Fibroblast of lung (primary cell): ENCODE results near the gene SDS. TPM values are rescaled to one million over a fixed set of nuclear protein-coding genes. Genes with fewer than 3 reads are reported as not detected.

Experiments used
- DNase-seq, 2 donors: peaks; one replicate each; pipeline versions ENCODE4 v3.0.0 to v3.0.0-alpha.2; 2010; ENCODE audit warnings: low read depth in 2 of 2
- H2AFZ ChIP-seq: 2 replicates; pipeline ENCODE4 v1.5.1; 2012; ENCODE audit warnings: low read length, control low read depth, inconsistent platforms
- H3K27ac ChIP-seq: 2 replicates; pipeline ENCODE4 v1.5.1; 2011; ENCODE audit warnings: low read length, control low read depth; ENCODE audit not compliant: insufficient read depth
- H3K27me3 ChIP-seq: 2 replicates; pipeline ENCODE4 v1.5.1; 2011; ENCODE audit warnings: mild to moderate bottlenecking, low read length; ENCODE audit not compliant: control insufficient read depth, insufficient read depth
- H3K36me3 ChIP-seq: 2 replicates; pipeline ENCODE4 v1.5.1; 2011; ENCODE audit warnings: low read length; ENCODE audit not compliant: control insufficient read depth, insufficient read depth
- H3K4me1 ChIP-seq: 2 replicates; pipeline ENCODE4 v1.5.1; 2011; ENCODE audit warnings: low read length; ENCODE audit not compliant: control insufficient read depth, insufficient read depth; ENCODE audit errors: extremely low read depth
- H3K4me2 ChIP-seq: 2 replicates; pipeline ENCODE4 v1.5.1; 2011; ENCODE audit warnings: low read length, control low read depth; ENCODE audit not compliant: insufficient read depth; ENCODE audit errors: extremely low read depth
- H3K4me3 ChIP-seq, 4 experiments: fragments of 200-600 bp in 1 of 4; sonication (generic) in 1 of 4; replicated peaks in 1 of 4; 2 replicates each; pipeline ENCODE4 v1.5.1; 2011 to 2016; ENCODE audit warnings: low read length in 4 of 4, low read depth in 3 of 4, mild to moderate bottlenecking in 3 of 4, control low read depth in 2 of 4, inconsistent platforms in 1 of 4, mixed read lengths in 1 of 4; ENCODE audit not compliant: insufficient read depth in 1 of 4; ENCODE audit errors: control extremely low read depth in 1 of 4
- H3K79me2 ChIP-seq: 2 replicates; pipeline ENCODE4 v1.5.1; 2012; ENCODE audit warnings: mild to moderate bottlenecking, low read length, inconsistent platforms; ENCODE audit not compliant: control insufficient read depth, insufficient read depth
- H3K9ac ChIP-seq: 2 replicates; pipeline ENCODE4 v1.5.1; 2011; ENCODE audit warnings: mild to moderate bottlenecking, low read length, control low read depth; ENCODE audit not compliant: insufficient read depth
- H3K9me3 ChIP-seq: 2 replicates; pipeline ENCODE4 v1.5.1; 2012; ENCODE audit warnings: low read depth, low read length; ENCODE audit not compliant: control insufficient read depth, insufficient read depth
- H4K20me1 ChIP-seq: 2 replicates; pipeline ENCODE4 v1.5.1; 2011; ENCODE audit warnings: low read length; ENCODE audit not compliant: control insufficient read depth, insufficient read depth; ENCODE audit errors: extremely low read depth
- CTCF ChIP-seq, 2 donors: IDR thresholded peaks in 1 of 2; conservative IDR thresholded peaks in 1 of 2; 1 replicate in 1 of 2; 2 replicates in 1 of 2; pipeline ENCODE4 v1.5.1; 2011 to 2012; ENCODE audit warnings: low read length in 2 of 2, control low read depth in 1 of 2, inconsistent platforms in 1 of 2, low read depth in 1 of 2, mild to moderate bottlenecking in 1 of 2
- EZH2 ChIP-seq: IDR thresholded peaks from 2 replicates; pipeline ENCODE4 v1.5.1; 2012; ENCODE audit warnings: low read length, control low read depth, mild to moderate bottlenecking; ENCODE audit errors: missing control alignments
- polyA plus RNA-seq, 2 donors: library from polyadenylated mRNA; depleted of rRNA in 1 of 2; stranded (reverse) in 1 of 2; unstranded in 1 of 2; fragments of >200 nt; gene quantifications; 2 replicates each; pipeline ENCODE4 v1.2.1, GENCODE V29; 2011 to 2012; ENCODE audit warnings: missing spikeins in 1 of 2
- total RNA-seq: library from RNA; depleted of rRNA; stranded (reverse); fragments of >200 nt; gene quantifications from 2 replicates; pipeline ENCODE4 v1.2.1, GENCODE V29; 2014

Gene SDS
- total and polyA plus RNA-seq, 2 donors (not counting 1 experiment from before 2014, with no cell fraction given), result not detected

- Histone ChIP-seq H3K4me2 (no peak overlapping the region), H3K4me3 (no peak overlapping the region), H2AFZ (no peak overlapping the region), H3K27me3 (peaks cover 3% of the 10 kb centered on the region), H3K9ac (no peak overlapping the region), H3K9me3 (no peaks in the 10 kb centered on the region), H3K4me1 (no peaks in the 10 kb centered on the region), H3K36me3 (no peaks in the 10 kb centered on the region), H3K79me2 (no peaks in the 10 kb centered on the region), H4K20me1 (no peaks in the 10 kb centered on the region), H3K27ac (no peak overlapping the region)
- DNase-seq, result no peak
- no peak for TF ChIP-seq CTCF (conservative IDR thresholded peaks at IDR 0.05 in 1 of 2, IDR thresholded peaks at IDR 0.05 in 1 of 2; ENCODE audit: low read depth in 1 of 2, low read length in 2 of 2)
- TF ChIP-seq EZH2, result no peak
These were observed 8.6 kb downstream of the SDS start for GRCh38 chr12:113395119-113395518.

GRCh38 chr12:113393749-113394148 is 9.9 kb downstream of the SDS start:
- H3K36me3 ChIP-seq, result no peaks in the 10 kb centered on the region
- no peak overlapping the region for H2AFZ ChIP-seq
- H3K9me3 ChIP-seq, result no peaks in the 10 kb centered on the region
- H3K4me1 ChIP-seq, result no peaks in the 10 kb centered on the region
- H4K20me1 ChIP-seq, result no peaks in the 10 kb centered on the region
- no peak overlapping the region for H3K9ac ChIP-seq
- DNase-seq, result no peak
- TF ChIP-seq CTCF (conservative IDR thresholded peaks at IDR 0.05 in 1 of 2, IDR thresholded peaks at IDR 0.05 in 1 of 2; ENCODE audit: low read depth in 1 of 2, low read length in 2 of 2) (no peak), EZH2 (no peak)
- no peak overlapping the region for H3K4me2 ChIP-seq
- H3K27ac ChIP-seq, result no peak overlapping the region
- H3K4me3 ChIP-seq, result no peak overlapping the region
- peaks cover 3% of the 10 kb centered on the region for H3K27me3 ChIP-seq
- no peaks in the 10 kb centered on the region for H3K79me2 ChIP-seq

- Histone ChIP-seq H3K79me2 (no peaks in the 10 kb centered on the region), H3K27me3 (peaks cover 3% of the 10 kb centered on the region), H3K36me3 (no peaks in the 10 kb centered on the region), H3K4me2 (no peak overlapping the region), H3K27ac (no peak overlapping the region), H3K4me1 (no peaks in the 10 kb centered on the region), H3K4me3 (no peak overlapping the region), H4K20me1 (no peaks in the 10 kb centered on the region), H3K9ac (no peak overlapping the region), H3K9me3 (no peaks in the 10 kb centered on the region), H2AFZ (no peak overlapping the region)
- TF ChIP-seq EZH2 (no peak), CTCF (conservative IDR thresholded peaks at IDR 0.05 in 1 of 2, IDR thresholded peaks at IDR 0.05 in 1 of 2; ENCODE audit: low read depth in 1 of 2, low read length in 2 of 2) (no peak)
- peak; percentile 8 for DNase-seq
These were observed 10.6 kb downstream of the SDS start for GRCh38 chr12:113392988-113393579.
